GM12878 (cell line): ENCODE data around the gene OR56B1. TPM values are rescaled to one million over a fixed set of nuclear protein-coding genes. Genes with fewer than 3 reads are reported as not detected.

Source experiments
- ATAC-seq: fragments of 200-7000 bp; cut with Tn5 transposase; 3 replicates; pipeline ENCODE4 v1.9.1; 2020; ENCODE audit warnings: mild to moderate bottlenecking, moderate library complexity
- BruUV-seq: library from RNA; stranded (reverse); fragments of 400-500 nt; replicated peaks from 2 replicates; lab custom pipeline; 2021; lab: Mats Ljungman, UMichigan
- CTCF ChIA-PET: fragments of 300-600 bp; sonication (Branson Sonifier 250); formaldehyde crosslinking; extraction: SDS; loops from one replicate; lab custom pipeline; 2021; ENCODE audit warnings: inconsistent platforms; lab: Yijun Ruan, JAX
- POLR2A ChIA-PET: fragments of 350-600 bp; formaldehyde crosslinking; extraction: SDS; loops from one replicate; lab custom pipeline; 2021; ENCODE audit warnings: inconsistent platforms; lab: Charles Lee
- RAD21 ChIA-PET: fragments of 300-600 bp; sonication (Branson Sonifier 250); formaldehyde crosslinking; loops from one replicate; lab custom pipeline; 2023; ENCODE audit warnings: antibody characterized with exemption; ENCODE audit not compliant: unreplicated experiment; lab: Charles Lee
- SMC1A ChIA-PET: fragments of 300-600 bp; sonication (Branson Sonifier 250); formaldehyde crosslinking; loops from one replicate; lab custom pipeline; 2023; ENCODE audit not compliant: unreplicated experiment, uncharacterized antibody; lab: Charles Lee
- DNase-seq: peaks from one replicate; pipeline ENCODE4 v3.0.0-alpha.2; 2011; ENCODE audit warnings: low read depth, low spot score
- FAIRE-seq: peaks from 3 replicates; lab custom pipeline; 2011; peaks lifted over from hg19 to GRCh38; lab: Jason Lieb, UNC
- H2AFZ ChIP-seq: 2 replicates; pipeline ENCODE4 v1.6.0; 2011; ENCODE audit warnings: low read depth, low read length, control low read depth; ENCODE audit not compliant: control insufficient read depth
- H3K27ac ChIP-seq: 2 replicates; pipeline ENCODE4 v1.5.1; 2011; ENCODE audit warnings: control low read depth; ENCODE audit not compliant: control insufficient read depth, insufficient read depth
- H3K27me3 ChIP-seq, 2 experiments: replicated peaks in 1 of 2; 2 replicates each; pipeline versions ENCODE4 v1.6.0 to v1.6.1; 2011; ENCODE audit warnings: low read length in 1 of 2; ENCODE audit not compliant: control insufficient read depth in 2 of 2, insufficient read depth in 2 of 2
- H3K36me3 ChIP-seq, 2 experiments: 2 replicates each; pipeline ENCODE4 v1.5.1; 2011; ENCODE audit warnings: low read length in 1 of 2; ENCODE audit not compliant: control insufficient read depth in 2 of 2, insufficient read depth in 2 of 2
- H3K4me1 ChIP-seq: 2 replicates; pipeline ENCODE4 v1.6.1; 2011; ENCODE audit warnings: mild to moderate bottlenecking, low read length, moderate library complexity, mixed read lengths; ENCODE audit not compliant: control insufficient read depth, insufficient read depth
- H3K4me2 ChIP-seq: 2 replicates; pipeline ENCODE4 v1.6.0; 2011; ENCODE audit warnings: control low read depth; ENCODE audit not compliant: control insufficient read depth, insufficient read depth
- H3K4me3 ChIP-seq: fragments of 200-600 bp; sonication (generic); 2 replicates; pipeline ENCODE4 v1.5.1; 2016
- H3K79me2 ChIP-seq: 2 replicates; pipeline ENCODE4 v1.6.0; 2011; ENCODE audit warnings: low read length; ENCODE audit not compliant: control insufficient read depth, insufficient read depth
- H3K9ac ChIP-seq: 2 replicates; pipeline ENCODE4 v1.8.0; 2011; ENCODE audit warnings: low read length, control low read depth, mixed read lengths; ENCODE audit not compliant: control insufficient read depth, insufficient read depth
- H3K9me3 ChIP-seq: replicated peaks from 3 replicates; pipeline ENCODE4 v1.5.1; 2011; ENCODE audit warnings: mild to moderate bottlenecking, low read length; ENCODE audit not compliant: control insufficient read depth, insufficient read depth
- H4K20me1 ChIP-seq: 2 replicates; pipeline ENCODE4 v1.6.0; 2011; ENCODE audit not compliant: control insufficient read depth, insufficient read depth
- CHD1 ChIP-seq: IDR thresholded peaks from 2 replicates; pipeline ENCODE4 v1.6.1; 2012; ENCODE audit warnings: low read depth, low read length, improper control_type of control experiment
- CHD4 ChIP-seq: fragments of 200-600 bp; sonication (generic); IDR thresholded peaks from 2 replicates; pipeline ENCODE4 v1.6.1; 2016; ENCODE audit warnings: mild to moderate bottlenecking
- EZH2 ChIP-seq: IDR thresholded peaks from 2 replicates; pipeline ENCODE4 v1.6.1; 2012; ENCODE audit warnings: low read depth, mild to moderate bottlenecking, control low read depth, inconsistent platforms, low read length, borderline replicate concordance; ENCODE audit not compliant: control insufficient read depth
- IKZF2 ChIP-seq, 2 experiments: fragments of 450-650 bp; IDR thresholded peaks; 2 replicates each; pipeline ENCODE4 v1.6.1; 2017; ENCODE audit warnings: mild to moderate bottlenecking in 2 of 2, moderate library complexity in 2 of 2
- MXI1 ChIP-seq: fragments of 150-350 bp; IDR thresholded peaks from 2 replicates; pipeline ENCODE4 v1.6.1; 2011; ENCODE audit warnings: low read depth, mild to moderate bottlenecking, inconsistent platforms, low read length, improper control_type of control experiment
- NFXL1 ChIP-seq: fragments of 450-650 bp; IDR thresholded peaks from 2 replicates; pipeline ENCODE4 v1.6.1; 2017; ENCODE audit warnings: antibody characterized with exemption, mild to moderate bottlenecking, borderline replicate concordance
- NFYA ChIP-seq: IDR thresholded peaks from 2 replicates; pipeline ENCODE4 v1.6.1; 2011; ENCODE audit warnings: low read depth, mild to moderate bottlenecking, low read length, improper control_type of control experiment, borderline replicate concordance
- PAX5 ChIP-seq: IDR thresholded peaks from 2 replicates; pipeline ENCODE4 v1.6.1; 2011; ENCODE audit warnings: low read depth, low read length, borderline replicate concordance
- POLR2AphosphoS5 ChIP-seq: IDR thresholded peaks from 2 replicates; pipeline ENCODE4 v1.6.1; 2011; ENCODE audit warnings: mild to moderate bottlenecking, low read length, inconsistent platforms
- RB1 ChIP-seq: fragments of 450-650 bp; formaldehyde crosslinking; IDR thresholded peaks from 2 replicates; pipeline ENCODE4 v1.6.1; 2017; ENCODE audit warnings: mild to moderate bottlenecking, borderline replicate concordance
- STAT3 ChIP-seq: IDR thresholded peaks from 2 replicates; pipeline ENCODE4 v1.6.1; 2011; ENCODE audit warnings: low read depth, low read length, improper control_type of control experiment
- SUPT20H ChIP-seq: IDR thresholded peaks from 2 replicates; pipeline ENCODE4 v1.6.1; 2011; ENCODE audit warnings: low read depth, mild to moderate bottlenecking, low read length, moderate library complexity, borderline replicate concordance; ENCODE audit not compliant: control insufficient read depth
- ZBED1 ChIP-seq: IDR thresholded peaks from 2 replicates; pipeline ENCODE4 v1.6.1; 2016; ENCODE audit warnings: borderline replicate concordance
- ZBTB40 ChIP-seq: fragments of 450-650 bp; IDR thresholded peaks from 2 replicates; pipeline ENCODE4 v1.6.1; 2016; ENCODE audit warnings: mild to moderate bottlenecking, moderate library complexity, borderline replicate concordance
- ZNF592 ChIP-seq: fragments of 450-650 bp; IDR thresholded peaks from 2 replicates; pipeline ENCODE4 v1.6.1; 2017; ENCODE audit warnings: mild to moderate bottlenecking, moderate library complexity
- WGBS: methylation state at CpG from one replicate; pipeline ENCODE4 v1.1.6; 2016; ENCODE audit warnings: low lambda C conversion rate; ENCODE audit not compliant: insufficient replicate concordance, insufficient coverage; ENCODE audit errors: missing lambda C conversion rate; 5-methylcytosine and 5-hydroxymethylcytosine counted together
- in situ Hi-C: fragments of 300-500 bp; cut with MboI; formaldehyde crosslinking; loops from 9 replicates; pipeline ENCODE4 v1.14.3; 2018; ENCODE audit warnings: mixed read lengths
- intact Hi-C: fragments of 100-400 bp; cut with micrococcal nuclease; formaldehyde crosslinking; loops from one replicate; pipeline ENCODE4 v1.14.2; 2022; ENCODE audit not compliant: unreplicated experiment
- polyA plus RNA-seq, 11 experiments: library from polyadenylated mRNA; depleted of rRNA in 4 of 11; unstranded in 6 of 11; stranded (reverse) in 5 of 11; fragments of >200 nt; fragmentation: Nextera tagmentation in 4 of 11; fragmentation: Illumina TruSeq in 1 of 11; extraction: Ambion mirVana in 4 of 11; extraction: Trizol in 1 of 11; gene quantifications; 1 replicate in 1 of 11; 2 replicates in 10 of 11; pipeline versions ENCODE4 v1.2.1 to v1.2.3, GENCODE V29; 2011 to 2016; ENCODE audit warnings: inconsistent platforms in 2 of 11, missing spikeins in 2 of 11, low read depth in 1 of 11
- total RNA-seq, 4 experiments: library from RNA; depleted of rRNA in 3 of 4; stranded (reverse); fragments of >200 nt in 3 of 4; fragmentation: Illumina TruSeq in 1 of 4; extraction: Trizol in 1 of 4; gene quantifications; 2 replicates each; pipeline versions ENCODE4 v1.2.1 to v1.2.3, GENCODE V29; 2013 to 2021
- TF ChIP-seq, protein P1 (sequence below): IDR thresholded peaks from 2 replicates; pipeline ENCODE4 v1.6.1; 2011; ENCODE audit warnings: borderline replicate concordance, low read depth, mild to moderate bottlenecking, moderate library complexity, low read length; ENCODE audit not compliant: insufficient read depth, poor library complexity, severe bottlenecking

The OR56B1 gene
- total and polyA plus RNA-seq, 10 of the 15 experiments (the other 5 are each of a cell fraction or from before 2014, with no cell fraction given), result 0.04 to 0.71 (median 0.36) TPM; not detected in 3

GRCh38 chr11:5746614-5747013, 10.4 kb downstream of the OR56B1 start:
- ChIA-PET RAD21 (no interaction called here), CTCF (no interaction called here), POLR2A (no interaction called here), SMC1A (no interaction called here)
- ATAC-seq, result no peak
- no peak overlapping the region for H3K4me2 ChIP-seq
- FAIRE-seq, result no peak
- no peak overlapping the region for H3K9ac ChIP-seq
- no TSS peak for BruUV-seq
- intact Hi-C loops (no loop called here), in situ Hi-C loops (no loop called here)
- H4K20me1 ChIP-seq, result no peaks in the 10 kb centered on the region
- no peak overlapping the region for H3K27ac ChIP-seq
- H3K4me1 ChIP-seq, result no peaks in the 10 kb centered on the region
- no peak overlapping the region for H2AFZ ChIP-seq
- no peaks in the 10 kb centered on the region; the same call in 2 of the 3 replicates for H3K9me3 ChIP-seq
- H3K79me2 ChIP-seq, result no peaks in the 10 kb centered on the region
- no peak overlapping the region for H3K4me3 ChIP-seq
- no peak for DNase-seq
- 84% methylated on average over 2 of the region's 3 CpGs for WGBS
- no peaks in the 10 kb centered on the region for H3K27me3 ChIP-seq
- H3K36me3 ChIP-seq, result no peaks in the 10 kb centered on the region
- TF ChIP-seq ZNF592 (no peak), RB1 (no peak), SUPT20H (no peak), NFXL1 (no peak), CHD1 (no peak), CHD4 (no peak), ZBTB40 (no peak), MXI1 (no peak), POLR2AphosphoS5 (no peak), NFYA (no peak), PAX5 (no peak), IKZF2 (IDR thresholded peaks at IDR 0.05) (no peak), STAT3 (no peak), ZBED1 (no peak), EZH2 (no peak)
- TF ChIP-seq, protein P1, sequence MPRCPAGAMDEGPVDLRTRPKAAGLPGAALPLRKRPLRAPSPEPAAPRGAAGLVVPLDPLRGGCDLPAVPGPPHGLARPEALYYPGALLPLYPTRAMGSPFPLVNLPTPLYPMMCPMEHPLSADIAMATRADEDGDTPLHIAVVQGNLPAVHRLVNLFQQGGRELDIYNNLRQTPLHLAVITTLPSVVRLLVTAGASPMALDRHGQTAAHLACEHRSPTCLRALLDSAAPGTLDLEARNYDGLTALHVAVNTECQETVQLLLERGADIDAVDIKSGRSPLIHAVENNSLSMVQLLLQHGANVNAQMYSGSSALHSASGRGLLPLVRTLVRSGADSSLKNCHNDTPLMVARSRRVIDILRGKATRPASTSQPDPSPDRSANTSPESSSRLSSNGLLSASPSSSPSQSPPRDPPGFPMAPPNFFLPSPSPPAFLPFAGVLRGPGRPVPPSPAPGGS, result no peak
